ENCODE results near the gene GBA3.

The GBA3 gene

DNA sequence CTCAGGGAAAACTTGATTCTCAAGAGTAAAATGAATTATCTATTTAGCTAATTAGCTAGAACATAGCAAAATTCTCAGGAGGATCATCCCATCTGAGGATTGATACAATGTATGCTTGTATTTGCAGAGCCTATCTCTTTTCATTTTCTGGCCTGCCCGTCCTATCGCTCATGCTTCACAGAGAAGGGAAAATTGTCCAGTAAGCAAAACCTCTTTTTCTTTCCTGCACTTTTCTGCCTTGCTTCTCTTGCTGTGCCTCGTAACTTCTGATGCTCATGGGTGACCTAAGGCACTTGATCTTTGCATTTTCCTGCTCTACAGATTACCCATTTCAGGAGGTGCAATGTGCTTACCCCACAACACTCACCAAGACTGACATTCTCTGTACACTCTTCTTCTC lies 88.1 kb downstream of the GBA3 start:
- no peak for DNase-seq (ENCODE audit: low read depth, low spot score)

DNA sequence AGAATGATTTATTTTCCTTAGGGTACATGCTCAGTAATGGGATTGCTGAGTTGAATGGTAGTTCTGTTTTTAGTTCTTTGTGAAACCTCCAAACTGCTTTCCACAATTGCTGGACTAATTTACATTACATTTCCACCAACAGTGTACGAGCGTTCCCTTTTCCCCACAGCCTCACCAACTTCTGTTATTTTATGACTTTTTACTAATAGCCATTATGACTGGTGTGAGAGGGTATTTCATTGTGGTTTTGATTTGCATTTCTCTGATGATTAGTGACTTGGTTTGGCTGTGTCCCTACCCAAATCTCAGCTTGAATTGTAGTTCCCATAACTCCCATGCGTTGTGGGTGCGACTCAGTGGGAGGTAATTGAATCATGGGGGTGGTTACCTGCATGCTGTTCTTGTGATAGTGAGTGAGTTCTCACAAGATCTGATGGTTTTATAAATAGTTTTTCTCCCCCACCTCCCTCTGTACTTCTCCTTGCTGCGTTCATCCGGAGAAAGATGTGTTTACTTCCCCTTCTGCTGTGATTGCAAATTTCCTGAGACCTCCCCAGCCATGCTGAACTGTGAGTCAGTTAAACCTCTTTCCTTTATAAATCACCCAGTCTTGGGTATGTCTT lies 95.1 kb downstream of the GBA3 start:
- no peak for DNase-seq (ENCODE audit: low read depth, low spot score)

DNA sequence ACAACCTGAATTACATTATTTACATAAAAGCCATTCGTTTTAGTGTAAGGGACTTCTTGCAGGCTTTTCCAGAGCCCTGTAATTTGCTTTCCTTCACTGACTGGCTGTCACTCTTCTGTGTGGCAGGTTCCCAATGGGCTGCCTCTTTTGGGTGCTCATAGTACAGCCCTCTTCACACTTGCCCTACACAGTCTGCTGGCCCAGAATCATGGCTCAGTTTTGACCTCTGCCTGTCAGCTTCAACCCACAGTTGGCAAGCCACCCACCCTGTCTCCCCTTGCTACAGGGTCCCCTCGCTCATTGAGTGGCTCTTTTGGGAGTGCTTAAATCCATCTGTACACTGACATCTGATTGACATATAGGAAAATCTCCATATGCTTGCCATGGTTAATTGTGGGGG lies 97.9 kb downstream of the GBA3 start:
- DNase-seq (ENCODE audit: low read depth, low spot score) = no peak

DNA sequence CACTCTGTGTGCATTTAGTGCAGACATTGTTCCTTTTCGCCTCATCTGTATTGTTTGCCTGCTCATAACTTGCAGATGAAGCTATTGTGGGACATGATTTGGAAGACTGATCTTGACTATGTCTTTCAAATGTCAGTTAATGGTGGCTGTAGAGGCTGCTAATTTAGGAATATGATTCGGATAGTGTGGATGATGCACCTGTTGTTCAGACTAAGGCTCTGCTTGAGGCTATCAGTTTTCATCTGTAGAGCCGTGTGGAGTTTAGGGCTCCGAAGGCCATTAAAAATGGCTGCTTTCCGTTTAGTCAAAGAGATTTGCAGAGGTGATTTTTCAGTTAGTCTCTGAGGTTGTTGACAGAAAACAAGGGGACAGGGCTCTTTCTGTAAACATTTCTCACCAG lies 102.0 kb downstream of the GBA3 start:
- no peak for DNase-seq (ENCODE audit: low read depth, low spot score)

DNA sequence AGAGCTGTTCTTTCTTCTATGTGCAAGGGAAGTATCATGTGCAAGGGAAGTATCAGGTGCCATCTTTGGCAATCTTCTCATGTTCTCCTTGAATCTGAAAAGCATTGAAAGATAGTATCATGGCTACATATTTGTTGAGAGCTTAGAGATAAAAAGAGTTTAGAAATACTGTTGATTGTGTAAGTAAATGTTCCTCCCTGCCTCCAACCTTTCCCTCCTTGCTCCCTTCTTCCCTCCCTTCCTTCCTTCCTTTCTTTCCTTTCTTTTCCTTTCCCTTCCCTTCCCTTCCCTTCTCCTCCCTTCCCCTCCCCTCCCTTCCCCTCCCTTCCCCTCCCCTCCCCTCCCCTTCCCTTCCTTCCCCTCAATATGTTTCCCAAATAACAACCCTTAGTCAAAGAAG lies 108.7 kb downstream of the GBA3 start:
- DNase-seq (ENCODE audit: low read depth, low spot score) = no peak

DNA sequence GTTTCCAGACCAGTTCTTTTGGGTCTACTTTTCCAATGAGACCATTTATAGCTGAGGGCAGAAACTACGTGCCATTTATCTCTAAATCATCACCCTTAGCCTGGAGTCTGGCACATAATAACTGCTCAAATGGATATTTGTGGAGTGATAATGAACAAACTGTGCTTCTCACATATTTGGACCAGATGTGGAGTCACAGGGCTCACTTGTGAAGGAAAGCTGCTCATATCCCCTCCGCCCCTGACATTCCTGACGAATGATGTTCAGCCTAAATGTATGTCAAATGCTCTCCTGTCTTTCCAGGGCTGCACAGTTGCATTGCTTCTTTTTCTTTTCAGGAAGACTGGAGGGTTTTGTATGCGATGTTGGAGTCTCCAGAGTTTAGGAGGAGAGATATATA lies 110.1 kb downstream of the GBA3 start:
- no peak for DNase-seq (ENCODE audit: low read depth, low spot score)

DNA sequence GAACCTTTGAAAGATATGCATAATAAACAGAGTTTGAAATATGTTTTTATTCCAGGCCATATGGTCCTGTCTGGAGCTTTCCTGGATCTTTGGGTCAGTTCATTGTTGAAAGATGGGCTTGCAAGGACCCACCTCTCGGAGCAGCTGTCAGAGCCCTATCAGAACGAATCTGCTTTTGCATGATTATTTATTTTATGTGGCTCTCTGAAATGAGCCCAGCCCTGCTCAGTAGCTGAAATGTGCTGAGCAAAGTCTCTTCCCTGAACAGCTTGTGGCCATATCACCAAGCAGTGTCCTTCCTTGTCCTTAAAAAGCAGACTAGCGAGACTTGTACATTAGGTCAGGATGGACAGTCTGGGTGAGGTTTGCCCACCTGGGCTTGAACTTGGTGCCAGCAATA lies 110.8 kb downstream of the GBA3 start:
- no peak for DNase-seq (ENCODE audit: low read depth, low spot score)

- no peak for DNase-seq (ENCODE audit: low read depth, low spot score)
Measured at GRCh38 chr4:22814906-22815305, 122.2 kb downstream of the GBA3 start.

GRCh38 chr4:22824091-22824490 lies 131.4 kb downstream of the GBA3 start:
- DNase-seq (ENCODE audit: low read depth, low spot score) = no peak

DNA sequence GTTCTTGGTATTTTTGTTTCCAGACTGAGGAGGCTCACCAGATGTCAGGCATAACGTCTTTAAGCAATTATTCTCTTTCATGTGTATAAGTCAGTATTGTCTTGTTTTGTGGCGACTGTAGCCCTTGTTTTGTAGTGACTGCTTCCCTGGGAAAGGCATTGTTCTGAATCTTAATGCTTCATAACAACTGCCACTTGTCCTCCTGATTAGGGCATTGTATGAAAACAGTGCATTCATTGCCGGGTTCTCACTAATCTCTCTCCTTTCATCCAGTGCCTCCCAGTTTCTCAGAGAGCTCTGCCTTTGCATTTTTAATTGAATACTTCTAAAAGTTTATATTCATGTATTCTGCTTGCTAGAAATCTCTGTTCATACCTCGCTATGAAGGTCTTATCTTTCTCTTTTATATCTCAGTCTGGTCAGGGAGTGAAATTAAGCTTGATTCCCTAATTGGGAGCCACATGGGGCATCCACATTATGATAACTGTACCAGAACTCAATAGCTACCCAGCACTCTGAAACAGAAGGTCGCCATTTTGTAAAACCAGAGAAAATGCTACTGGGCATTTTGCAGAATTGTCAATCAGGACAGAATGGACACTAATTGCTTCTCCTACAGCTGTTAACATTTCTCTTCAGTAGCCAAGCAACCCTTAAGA lies 149.8 kb downstream of the GBA3 start:
- DNase-seq (ENCODE audit: low read depth, low spot score) = no peak

- no peak for DNase-seq (ENCODE audit: low read depth, low spot score)
Measured at GRCh38 chr4:22848332-22848731, 155.6 kb downstream of the GBA3 start.

GRCh38 chr4:22850055-22850454 lies 157.3 kb downstream of the GBA3 start:
- no peak for DNase-seq (ENCODE audit: low read depth, low spot score)

GRCh38 chr4:22850630-22851029 lies 157.9 kb downstream of the GBA3 start:
- no peak for DNase-seq (ENCODE audit: low read depth, low spot score)

DNA sequence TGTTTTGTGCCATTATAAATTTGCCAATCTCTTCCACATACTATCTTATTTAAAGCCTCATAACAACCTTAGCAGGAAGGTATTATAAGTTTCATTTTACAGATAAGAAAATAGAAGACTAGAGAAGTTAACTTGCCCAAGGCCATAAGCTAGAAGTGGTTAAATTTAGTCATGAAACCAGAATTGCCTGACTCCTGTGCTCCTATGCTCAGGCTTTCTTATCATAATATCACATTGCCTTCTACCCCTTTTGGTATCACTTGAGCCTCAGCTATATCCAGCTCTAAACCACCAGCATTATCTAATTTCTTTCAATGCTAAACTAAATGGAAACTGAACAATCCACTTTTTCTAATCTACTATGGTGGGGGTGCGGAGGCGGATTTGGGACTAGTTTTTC lies 164.7 kb downstream of the GBA3 start:
- no peak for DNase-seq (ENCODE audit: low read depth, low spot score)

- DNase-seq (ENCODE audit: low read depth, low spot score) = no peak
Measured at GRCh38 chr4:22859318-22859717, 166.6 kb downstream of the GBA3 start.
